Fibroblast of peridontal ligament (primary cell): ENCODE measurements around the gene MAGI1.

Experiments
- DNase-seq: peaks from one replicate; pipeline ENCODE4 v3.0.0-alpha.2; 2010; ENCODE audit errors: extremely low read depth

MAGI1 gene

GRCh38 chr3:65595222-65596028 lies 443.3 kb downstream of the MAGI1 start:
- DNase-seq: no peak

- no peak for DNase-seq
Observed at GRCh38 chr3:65593780-65594752, 444.7 kb downstream of the MAGI1 start.

- no peak for DNase-seq
Observed at GRCh38 chr3:65591313-65591712, 447.4 kb downstream of the MAGI1 start.

- no peak for DNase-seq
Observed at GRCh38 chr3:65588884-65589283, 449.8 kb downstream of the MAGI1 start.

GRCh38 chr3:65587650-65588439 lies 450.9 kb downstream of the MAGI1 start:
- DNase-seq: no peak

GRCh38 chr3:65584913-65585312 lies 453.8 kb downstream of the MAGI1 start:
- no peak for DNase-seq

- DNase-seq: no peak
Observed at GRCh38 chr3:65584002-65584401, 454.7 kb downstream of the MAGI1 start.

- no peak for DNase-seq
Observed at GRCh38 chr3:65583188-65583587, 455.5 kb downstream of the MAGI1 start.

GRCh38 chr3:65582012-65582717 lies 456.6 kb downstream of the MAGI1 start:
- no peak for DNase-seq

- DNase-seq: no peak
Observed at GRCh38 chr3:65581313-65581712, 457.4 kb downstream of the MAGI1 start.

- no peak for DNase-seq
Observed at GRCh38 chr3:65578861-65579260, 459.9 kb downstream of the MAGI1 start.

- DNase-seq: no peak
Observed at GRCh38 chr3:65577843-65578430, 460.8 kb downstream of the MAGI1 start.

- peak; percentile 59 for DNase-seq
Observed at GRCh38 chr3:65576966-65577365, 461.8 kb downstream of the MAGI1 start.

- DNase-seq: no peak
Observed at GRCh38 chr3:65576228-65576627, 462.5 kb downstream of the MAGI1 start.

GRCh38 chr3:65575376-65575840 lies 463.3 kb downstream of the MAGI1 start:
- DNase-seq: peak; percentile 86

- DNase-seq: no peak
Observed at GRCh38 chr3:65573548-65574116, 465.1 kb downstream of the MAGI1 start.

- DNase-seq: no peak
Observed at GRCh38 chr3:65572175-65572777, 466.4 kb downstream of the MAGI1 start.

- no peak for DNase-seq
Observed at GRCh38 chr3:65569845-65570405, 468.8 kb downstream of the MAGI1 start.

- no peak for DNase-seq
Observed at GRCh38 chr3:65569129-65569528, 469.6 kb downstream of the MAGI1 start.

GRCh38 chr3:65568497-65568896 lies 470.2 kb downstream of the MAGI1 start:
- no peak for DNase-seq
